GM23338 (cell line): ENCODE results near the gene SBF2. TPM values are rescaled to one million over a fixed set of nuclear protein-coding genes. Genes with fewer than 3 reads are reported as not detected.

Experiments
- ATAC-seq: fragments of 200-7000 bp; cut with Tn5 transposase; 3 replicates; pipeline ENCODE4 v1.9.1; 2020
- DNase-seq: peaks from one replicate; pipeline ENCODE4 v3.0.0-alpha.2; 2015; ENCODE audit warnings: low spot score
- H2AFZ ChIP-seq: fragments of 200-600 bp; sonication (generic); 2 replicates; pipeline ENCODE4 v1.8.0; 2016; ENCODE audit warnings: antibody characterized with exemption, mild to moderate bottlenecking, moderate library complexity
- H3F3A ChIP-seq: fragments of 200-600 bp; sonication (generic); replicated peaks from 2 replicates; pipeline ENCODE4 v1.8.0; 2017; ENCODE audit warnings: antibody characterized with exemption, mixed run types, low read depth
- H3K27ac ChIP-seq: fragments of 200-600 bp; sonication (generic); 2 replicates; pipeline ENCODE4 v1.6.1; 2016; ENCODE audit warnings: low read depth
- H3K27me3 ChIP-seq: fragments of 200-600 bp; sonication (generic); 2 replicates; pipeline ENCODE4 v1.8.0; 2016; ENCODE audit warnings: mild to moderate bottlenecking, mixed run types, moderate library complexity; ENCODE audit not compliant: insufficient read depth
- H3K36me3 ChIP-seq: fragments of 200-600 bp; sonication (generic); 2 replicates; pipeline ENCODE4 v1.8.0; 2016; ENCODE audit warnings: mild to moderate bottlenecking; ENCODE audit not compliant: insufficient read depth
- H3K4me1 ChIP-seq: fragments of 200-600 bp; sonication (generic); 2 replicates; pipeline ENCODE4 v1.8.0; 2016; ENCODE audit warnings: mild to moderate bottlenecking, moderate library complexity; ENCODE audit not compliant: insufficient read depth
- H3K4me2 ChIP-seq: fragments of 200-600 bp; sonication (generic); 2 replicates; pipeline ENCODE4 v1.7.1; 2017; ENCODE audit warnings: mixed run types
- H3K4me3 ChIP-seq: fragments of 200-600 bp; sonication (generic); 2 replicates; pipeline ENCODE4 v1.6.1; 2016; ENCODE audit warnings: mixed run types
- H3K79me2 ChIP-seq: fragments of 200-600 bp; sonication (generic); replicated peaks from 2 replicates; pipeline ENCODE4 v1.8.0; 2017; ENCODE audit warnings: mild to moderate bottlenecking; ENCODE audit not compliant: insufficient read depth
- H3K9me2 ChIP-seq: fragments of 200-600 bp; sonication (generic); 2 replicates; pipeline ENCODE4 v1.8.0; 2017; ENCODE audit not compliant: insufficient read depth
- H4K20me1 ChIP-seq: fragments of 200-600 bp; sonication (generic); replicated peaks from 2 replicates; pipeline ENCODE4 v1.8.0; 2017; ENCODE audit warnings: mild to moderate bottlenecking; ENCODE audit not compliant: insufficient read depth
- H3K27ac Mint-ChIP-seq: 2 replicates; pipeline ENCODE4 v1.8.0; 2020; ENCODE audit warnings: inconsistent platforms, mild to moderate bottlenecking, moderate library complexity, mixed read lengths
- H3K27me3 Mint-ChIP-seq: 3 replicates; pipeline ENCODE4 v1.8.0; 2022; ENCODE audit warnings: low read depth, mild to moderate bottlenecking, moderate library complexity, mixed read lengths, inconsistent platforms; ENCODE audit not compliant: insufficient read depth, poor library complexity
- H3K36me3 Mint-ChIP-seq: 3 replicates; pipeline ENCODE4 v1.8.0; 2021; ENCODE audit warnings: low read depth, mild to moderate bottlenecking, inconsistent platforms, moderate library complexity, mixed read lengths
- H3K4me1 Mint-ChIP-seq: 3 replicates; pipeline ENCODE4 v1.8.0; 2020; ENCODE audit warnings: mild to moderate bottlenecking, inconsistent platforms, mixed read lengths
- H3K4me3 Mint-ChIP-seq: 3 replicates; pipeline ENCODE4 v1.8.0; 2021; ENCODE audit warnings: moderate library complexity, mild to moderate bottlenecking, inconsistent platforms, mixed read lengths
- H3K9me3 Mint-ChIP-seq: 3 replicates; pipeline ENCODE4 v1.8.0; 2020; ENCODE audit warnings: moderate library complexity, mild to moderate bottlenecking, inconsistent platforms, mixed read lengths
- CREB1 ChIP-seq: fragments of 250-450 bp; sonication (Bioruptor Pico); IDR thresholded peaks from 2 replicates; pipeline ENCODE4 v1.5.0; 2020; ENCODE audit warnings: low read depth, mild to moderate bottlenecking, moderate library complexity
- CTCF ChIP-seq, 2 experiments: fragments of 200-600 bp in 1 of 2; sonication (generic) in 1 of 2; conservative IDR thresholded peaks; 2 replicates each; pipeline versions ENCODE4 v1.5.1 to v1.6.1; 2016 to 2017; ENCODE audit warnings: antibody characterized with exemption in 2 of 2, low read depth in 2 of 2, mild to moderate bottlenecking in 2 of 2, moderate library complexity in 1 of 2
- ETS1 ChIP-seq: IDR thresholded peaks from 2 replicates; pipeline ENCODE4 v1.6.1; 2016; ENCODE audit warnings: antibody characterized with exemption
- EZH2 ChIP-seq: fragments of 200-600 bp; sonication (generic); IDR thresholded peaks from one replicate; pipeline ENCODE4 v1.8.0; 2017; ENCODE audit warnings: antibody characterized with exemption, mild to moderate bottlenecking, low read depth; ENCODE audit not compliant: unreplicated experiment
- EZH2phosphoT487 ChIP-seq: fragments of 200-600 bp; sonication (generic); IDR thresholded peaks from one replicate; pipeline ENCODE4 v1.8.1; 2018; ENCODE audit warnings: antibody characterized with exemption; ENCODE audit not compliant: unreplicated experiment
- JUNB ChIP-seq: IDR thresholded peaks from one replicate; pipeline ENCODE4 v1.6.1; 2016; ENCODE audit warnings: antibody characterized with exemption; ENCODE audit not compliant: unreplicated experiment
- NANOG ChIP-seq: IDR thresholded peaks from 2 replicates; pipeline ENCODE4 v1.6.1; 2016; ENCODE audit warnings: antibody characterized with exemption, borderline replicate concordance
- POLR2AphosphoS5 ChIP-seq: IDR thresholded peaks from 2 replicates; pipeline ENCODE4 v1.6.1; 2016; ENCODE audit warnings: antibody characterized with exemption, low read depth
- REST ChIP-seq: IDR thresholded peaks from one replicate; pipeline ENCODE4 v1.6.1; 2018; ENCODE audit warnings: antibody characterized with exemption; ENCODE audit not compliant: unreplicated experiment
- STAT1 ChIP-seq: IDR thresholded peaks from one replicate; pipeline ENCODE4 v1.6.1; 2016; ENCODE audit warnings: antibody characterized with exemption; ENCODE audit not compliant: unreplicated experiment
- ZNF114 ChIP-seq: fragments of 250-450 bp; sonication (Bioruptor Pico); IDR thresholded peaks from 2 replicates; pipeline ENCODE4 v1.5.0; 2020; ENCODE audit warnings: mild to moderate bottlenecking, moderate library complexity
- polyA plus RNA-seq: library from polyadenylated mRNA; unstranded; fragments of >200 nt; fragmentation: Nextera tagmentation; extraction: Ambion mirVana; gene quantifications from 2 replicates; pipeline ENCODE4 v1.2.1, GENCODE V29; 2016
- total RNA-seq: library from RNA; depleted of rRNA; stranded (reverse); fragments of >200 nt; shearing (Covaris generic); gene quantifications from 2 replicates; pipeline ENCODE4 v1.2.3, GENCODE V29; 2014

The SBF2 gene
- total and polyA plus RNA-seq, 2 experiments from 2014 or later: 25.6 to 53.5 TPM

- Histone ChIP-seq H3K4me2 (no peak overlapping the region), H3K4me3 (no peak overlapping the region), H3K4me1 (0 out of 2 replicates have a peak, but pooled peaks cover 3% of the 10 kb centered on the region), H3K27me3 (no peaks in the 10 kb centered on the region), H3K9me2 (no peaks in the 10 kb centered on the region), H3K36me3 (peaks cover 8% of the 10 kb centered on the region), H3K27ac (0 out of 2 replicates have a peak overlapping the region, but pooled peaks have one; percentile 23), H4K20me1 (no peaks in the 10 kb centered on the region), H2AFZ (no peak overlapping the region), H3F3A (no peaks in the 10 kb centered on the region), H3K79me2 (no peaks in the 10 kb centered on the region)
- H3K9me3 Mint-ChIP-seq: no peaks in the 10 kb centered on the region; the same call in 2 of the 3 replicates
- TF ChIP-seq EZH2 (no peak), NANOG (no peak), STAT1 (no peak), ZNF114 (no peak), CTCF (conservative IDR thresholded peaks at IDR 0.05; ENCODE audit: low read depth in 2 of 2) (no peak)
- DNase-seq (no peak), ATAC-seq (no peak)
- H3K27ac Mint-ChIP-seq: no peak overlapping the region
- peaks cover 23% of the 10 kb centered on the region; the same call in 2 of the 3 replicates for H3K36me3 Mint-ChIP-seq
- no peak overlapping the region for H3K4me3 Mint-ChIP-seq
- H3K27me3 Mint-ChIP-seq: peaks cover 2% of the 10 kb centered on the region
- H3K4me1 Mint-ChIP-seq: peaks cover 5% of the 10 kb centered on the region; the same call in 2 of the 3 replicates
Observed at GRCh38 chr11:9790703-9791102, 503.3 kb downstream of the SBF2 start.

GRCh38 chr11:9789910-9790309 is 504.1 kb downstream of the SBF2 start:
- Histone ChIP-seq H3K27ac (no peak overlapping the region), H3K79me2 (no peaks in the 10 kb centered on the region), H3F3A (no peaks in the 10 kb centered on the region), H3K27me3 (no peaks in the 10 kb centered on the region), H2AFZ (no peak overlapping the region), H3K9me2 (no peaks in the 10 kb centered on the region), H3K4me2 (no peak overlapping the region), H4K20me1 (no peaks in the 10 kb centered on the region), H3K36me3 (peaks cover 10% of the 10 kb centered on the region), H3K4me1 (0 out of 2 replicates have a peak, but pooled peaks cover 3% of the 10 kb centered on the region), H3K4me3 (no peak overlapping the region)
- Mint-ChIP-seq H3K4me1 (peaks cover 5% of the 10 kb centered on the region; the same call in 2 of the 3 replicates), H3K4me3 (no peak overlapping the region), H3K27ac (peak overlapping the region; percentile 62; the same call in 1 of the 2 replicates), H3K36me3 (peaks cover 26% of the 10 kb centered on the region; the same call in 2 of the 3 replicates), H3K27me3 (peaks cover 2% of the 10 kb centered on the region), H3K9me3 (no peaks in the 10 kb centered on the region; the same call in 2 of the 3 replicates)
- ATAC-seq (peak; percentile 61), DNase-seq (no peak)
- TF ChIP-seq STAT1: no peak
- no peak for TF ChIP-seq ZNF114
- TF ChIP-seq POLR2AphosphoS5: no peak
- no peak for TF ChIP-seq CREB1
- no peak for TF ChIP-seq JUNB
- TF ChIP-seq REST: no peak
- no peak for TF ChIP-seq ETS1
- no peak for TF ChIP-seq EZH2phosphoT487
